ENCODE measurements around the gene WDR46.

The WDR46 gene

DNA sequence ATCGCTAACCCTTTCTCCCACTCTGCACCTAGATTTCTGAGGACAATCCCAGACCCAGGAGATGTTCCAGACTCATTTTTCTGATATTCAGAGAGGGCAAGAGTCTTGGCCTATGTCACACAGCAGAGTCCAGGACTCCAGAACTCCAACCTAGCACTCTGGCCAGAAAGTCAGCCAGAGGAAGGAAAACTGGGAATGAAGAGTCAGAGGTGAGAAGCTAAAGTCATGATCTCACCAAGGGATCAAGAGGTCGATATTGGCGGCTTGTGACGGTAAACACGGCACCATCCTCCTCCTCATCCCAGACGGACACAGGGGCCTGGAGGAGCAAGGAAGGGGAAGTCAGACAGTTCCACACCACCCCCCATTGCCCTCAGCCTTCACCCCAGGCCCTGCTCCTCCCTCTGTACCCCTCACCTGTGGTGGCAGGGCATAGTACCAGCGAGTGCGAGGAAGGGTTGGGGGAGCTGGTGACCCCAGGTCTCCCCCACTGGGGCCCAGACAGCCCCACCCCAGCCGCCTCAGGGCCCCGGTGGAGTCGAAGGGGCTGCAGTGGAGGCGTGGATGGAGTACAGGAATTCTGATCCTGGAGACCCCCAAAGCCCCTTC lies 7.9 kb upstream of the WDR46 start:
- Histone ChIP-seq H3K9me3 (ENCODE audit: control extremely low read depth in 1 of 5, control insufficient read depth in 4 of 5, insufficient read depth in 2 of 5, low read depth in 1 of 5, low read length in 4 of 5) (no peaks in the 10 kb centered on the region), H3K4me1 (ENCODE audit: control extremely low read depth in 1 of 4, control insufficient read depth in 4 of 4, insufficient read depth in 4 of 4, low read length in 3 of 4) (peaks cover 0 to 31% (median 27%) of the 10 kb centered on the region in 4 experiments), H3K27ac (ENCODE audit: insufficient read depth in 1 of 2, low read depth in 1 of 2, low read length in 2 of 2, poor library complexity in 1 of 2, severe bottlenecking in 2 of 2) (peak overlapping the region in 1 of 2 experiments; percentile 93), H3K27me3 (replicated peaks in 2 of 5; ENCODE audit: control insufficient read depth in 4 of 5, insufficient read depth in 5 of 5, low read length in 4 of 5) (no peaks in the 10 kb centered on the region), H3K36me3 (ENCODE audit: control insufficient read depth in 4 of 4, insufficient read depth in 4 of 4, low read length in 3 of 4) (peaks cover 9 to 56% (median 43%) of the 10 kb centered on the region in 4 experiments), H3K4me3 (ENCODE audit: control insufficient read depth in 1 of 7, extremely low read depth in 1 of 7, insufficient read depth in 4 of 7, low read depth in 2 of 7, low read length in 6 of 7) (peak overlapping the region in 5 of 7 experiments; percentile 79 to 94 (median 87))
- ChIA-PET CTCF (interaction anchor here (1.0 to 5.8 kb wide), 4 partner anchors 8 to 17 kb away, joined by 3 to 96 read pairs (median 16); partner anchors contain the start of genes B3GALT4, PFDN6, TAPBP and WDR46), POLR2A (interaction anchor here (0.6 to 2.0 kb wide), 4 partner anchors 8 to 27 kb away, joined by 3 to 4 read pairs (median 4); partner anchors contain the start of genes B3GALT4, RPS18, VPS52 and WDR46)
- DNase-seq = no peak
- 85% methylated on average over 6 of the region's 12 CpGs for WGBS (ENCODE audit: insufficient coverage)

DNA sequence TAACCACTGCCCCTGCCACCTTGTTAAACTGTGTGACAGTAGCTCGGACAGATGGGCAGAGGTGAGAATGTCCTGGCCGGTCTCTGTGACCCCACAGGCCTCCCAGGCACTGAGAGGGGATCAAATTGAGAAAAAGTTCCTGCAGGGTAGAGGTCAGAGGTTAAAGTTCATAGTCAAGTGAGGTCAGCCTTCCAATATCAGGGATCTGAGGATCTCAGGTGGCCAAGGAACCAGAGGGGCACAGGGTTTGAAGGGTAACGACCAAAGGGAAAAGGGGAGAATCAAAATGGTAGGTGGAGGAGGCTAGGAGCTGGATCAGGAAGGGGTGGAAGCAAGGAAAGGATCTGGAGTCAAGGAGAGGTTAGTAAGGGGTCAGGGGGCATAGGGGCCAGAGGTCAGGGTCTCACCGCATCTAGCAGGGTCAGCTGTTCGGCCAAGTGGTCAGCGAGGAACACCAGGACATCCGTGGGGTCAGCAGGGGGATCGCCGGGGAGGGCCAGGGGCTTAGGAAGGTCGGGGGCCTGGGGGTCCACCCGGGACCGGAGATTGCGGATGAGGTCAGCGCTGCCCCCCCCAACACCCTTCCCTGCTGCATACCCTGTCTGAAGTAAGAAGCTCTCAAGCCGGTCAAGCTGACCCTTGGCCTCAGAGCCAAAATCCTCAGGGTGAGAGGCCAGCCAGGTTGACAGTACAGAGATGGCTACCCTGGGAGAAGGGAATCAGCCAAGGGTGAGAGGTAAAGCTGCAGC lies 6.8 kb upstream of the WDR46 start:
- Histone ChIP-seq H3K4me3 (ENCODE audit: control insufficient read depth in 1 of 7, extremely low read depth in 1 of 7, insufficient read depth in 4 of 7, low read depth in 2 of 7, low read length in 6 of 7) (no peak overlapping the region), H3K27ac (ENCODE audit: insufficient read depth in 1 of 2, low read depth in 1 of 2, low read length in 2 of 2, poor library complexity in 1 of 2, severe bottlenecking in 2 of 2) (peak overlapping the region in 1 of 2 experiments; percentile 29), H3K36me3 (ENCODE audit: control insufficient read depth in 4 of 4, insufficient read depth in 4 of 4, low read length in 3 of 4) (peaks cover 9 to 62% (median 49%) of the 10 kb centered on the region in 4 experiments), H3K4me1 (ENCODE audit: control extremely low read depth in 1 of 4, control insufficient read depth in 4 of 4, insufficient read depth in 4 of 4, low read length in 3 of 4) (peaks cover 0 to 37% (median 27%) of the 10 kb centered on the region in 4 experiments), H3K27me3 (replicated peaks in 2 of 5; ENCODE audit: control insufficient read depth in 4 of 5, insufficient read depth in 5 of 5, low read length in 4 of 5) (no peaks in the 10 kb centered on the region), H3K9me3 (ENCODE audit: control extremely low read depth in 1 of 5, control insufficient read depth in 4 of 5, insufficient read depth in 2 of 5, low read depth in 1 of 5, low read length in 4 of 5) (no peaks in the 10 kb centered on the region)
- 97% methylated on average over 13 of the region's 15 CpGs for WGBS (ENCODE audit: insufficient coverage)
- POLR2A ChIA-PET = interaction anchor here (2.0 kb wide), 1 partner anchor 18 kb away, joined by 4 read pairs; the partner anchor contains the start of gene B3GALT4
- DNase-seq = no peak
- CTCF ChIA-PET = interaction anchor here (1.1 to 5.8 kb wide), 2 partner anchors 16 to 18 kb away, joined by 3 to 96 read pairs; partner anchors contain the start of genes B3GALT4 and TAPBP

DNA sequence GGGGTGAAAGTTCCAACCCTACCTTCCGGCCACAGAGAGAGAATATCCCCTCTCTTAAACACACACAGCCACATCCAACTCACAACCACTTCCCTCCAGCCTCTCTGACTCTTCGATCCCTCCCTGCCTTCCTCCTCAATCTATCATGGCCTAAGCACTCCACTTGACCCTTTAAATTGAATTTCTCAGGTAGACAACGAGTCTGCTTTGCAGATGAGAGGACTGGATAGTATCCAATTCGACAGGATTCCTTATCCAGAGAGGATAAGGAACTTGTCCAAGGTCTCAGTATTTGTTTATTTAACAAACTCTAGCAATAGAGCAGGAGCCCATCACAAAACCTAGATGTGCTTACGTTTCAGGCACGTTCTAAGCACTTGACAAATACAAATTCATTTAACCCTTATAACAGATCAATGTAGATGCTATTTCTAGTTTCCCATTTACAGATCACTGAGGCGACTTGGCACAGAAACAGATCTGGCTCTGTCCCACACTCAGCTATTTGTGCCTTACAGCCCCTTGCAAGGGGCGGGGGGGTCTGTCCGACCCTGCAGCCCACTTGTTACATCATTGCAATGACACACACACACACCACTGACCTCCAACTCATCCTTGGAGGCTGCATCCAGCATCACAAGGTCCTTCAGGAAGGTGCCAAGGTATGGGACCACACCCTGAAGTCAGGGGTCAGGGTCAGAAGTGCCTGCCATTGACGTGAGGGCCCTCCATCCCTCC lies 5.2 kb upstream of the WDR46 start:
- no peak for DNase-seq
- POLR2A ChIA-PET = no interaction called here
- Histone ChIP-seq H3K4me3 (ENCODE audit: control insufficient read depth in 1 of 7, extremely low read depth in 1 of 7, insufficient read depth in 4 of 7, low read depth in 2 of 7, low read length in 6 of 7) (no peak overlapping the region), H3K4me1 (ENCODE audit: control extremely low read depth in 1 of 4, control insufficient read depth in 4 of 4, insufficient read depth in 4 of 4, low read length in 3 of 4) (peaks cover 0 to 32% (median 26%) of the 10 kb centered on the region in 4 experiments), H3K36me3 (ENCODE audit: control insufficient read depth in 4 of 4, insufficient read depth in 4 of 4, low read length in 3 of 4) (peaks cover 9 to 66% (median 50%) of the 10 kb centered on the region in 4 experiments), H3K9me3 (ENCODE audit: control extremely low read depth in 1 of 5, control insufficient read depth in 4 of 5, insufficient read depth in 2 of 5, low read depth in 1 of 5, low read length in 4 of 5) (no peaks in the 10 kb centered on the region), H3K27ac (ENCODE audit: insufficient read depth in 1 of 2, low read depth in 1 of 2, low read length in 2 of 2, poor library complexity in 1 of 2, severe bottlenecking in 2 of 2) (no peak overlapping the region), H3K27me3 (replicated peaks in 2 of 5; ENCODE audit: control insufficient read depth in 4 of 5, insufficient read depth in 5 of 5, low read length in 4 of 5) (no peaks in the 10 kb centered on the region)
- WGBS (ENCODE audit: insufficient coverage) = 98% methylated on average over 7 of the region's 10 CpGs
- CTCF ChIA-PET = interaction anchor here (5.8 kb wide), 1 partner anchor 14 kb away, joined by 96 read pairs; the partner anchor contains the start of gene B3GALT4

DNA sequence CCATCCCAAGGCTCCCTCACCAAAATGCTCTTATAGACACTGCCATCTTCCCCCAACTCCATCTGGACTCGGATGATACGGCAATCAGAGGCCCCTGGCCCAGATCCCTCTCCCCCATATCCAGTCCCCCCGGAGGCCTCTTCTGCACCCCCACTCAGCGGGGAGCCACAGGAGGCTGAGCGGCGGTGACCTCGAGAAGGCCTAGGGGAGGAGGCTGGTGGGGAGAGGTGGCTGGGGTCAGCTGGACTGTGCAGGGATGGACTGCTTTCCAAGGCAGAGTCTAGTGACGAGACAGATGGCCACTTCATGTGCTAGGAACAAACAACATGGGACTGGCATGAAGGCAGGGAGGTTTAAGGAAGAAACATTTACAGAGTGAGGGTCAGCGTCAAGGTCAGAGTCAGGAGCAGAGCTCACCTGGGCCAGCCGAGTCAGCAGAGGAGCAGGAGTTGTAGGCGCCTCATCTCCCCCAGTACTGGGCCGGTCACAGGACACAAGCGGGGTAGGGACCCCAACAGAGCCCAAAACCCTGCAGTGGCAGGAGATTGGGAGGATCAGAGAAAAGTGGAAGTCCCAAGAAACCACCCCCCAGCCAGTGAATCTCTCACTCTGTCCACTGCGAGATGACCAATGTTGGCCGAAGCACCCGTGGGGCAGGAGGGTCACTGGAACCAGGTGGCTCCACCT lies 4.1 kb upstream of the WDR46 start:
- H3K27ac ChIP-seq (ENCODE audit: insufficient read depth in 1 of 2, low read depth in 1 of 2, low read length in 2 of 2, poor library complexity in 1 of 2, severe bottlenecking in 2 of 2) = no peak overlapping the region
- ChIA-PET POLR2A (no interaction called here), CTCF (interaction anchor here (0.6 to 6.3 kb wide), 3 partner anchors 12 to 16 kb away, joined by 3 to 53 read pairs (median 5); partner anchors contain the start of gene B3GALT4)
- no peaks in the 10 kb centered on the region for H3K9me3 ChIP-seq (ENCODE audit: control extremely low read depth in 1 of 5, control insufficient read depth in 4 of 5, insufficient read depth in 2 of 5, low read depth in 1 of 5, low read length in 4 of 5)
- H3K36me3 ChIP-seq (ENCODE audit: control insufficient read depth in 4 of 4, insufficient read depth in 4 of 4, low read length in 3 of 4) = peaks cover 9 to 68% (median 50%) of the 10 kb centered on the region in 4 experiments
- WGBS (ENCODE audit: insufficient coverage) = 99% methylated on average over 9 of the region's 16 CpGs
- peaks cover 0 to 35% (median 30%) of the 10 kb centered on the region in 4 experiments for H3K4me1 ChIP-seq (ENCODE audit: control extremely low read depth in 1 of 4, control insufficient read depth in 4 of 4, insufficient read depth in 4 of 4, low read length in 3 of 4)
- DNase-seq = no peak
- H3K4me3 ChIP-seq (ENCODE audit: control insufficient read depth in 1 of 7, extremely low read depth in 1 of 7, insufficient read depth in 4 of 7, low read depth in 2 of 7, low read length in 6 of 7) = no peak overlapping the region
- H3K27me3 ChIP-seq (replicated peaks in 2 of 5; ENCODE audit: control insufficient read depth in 4 of 5, insufficient read depth in 5 of 5, low read length in 4 of 5) = no peaks in the 10 kb centered on the region

DNA sequence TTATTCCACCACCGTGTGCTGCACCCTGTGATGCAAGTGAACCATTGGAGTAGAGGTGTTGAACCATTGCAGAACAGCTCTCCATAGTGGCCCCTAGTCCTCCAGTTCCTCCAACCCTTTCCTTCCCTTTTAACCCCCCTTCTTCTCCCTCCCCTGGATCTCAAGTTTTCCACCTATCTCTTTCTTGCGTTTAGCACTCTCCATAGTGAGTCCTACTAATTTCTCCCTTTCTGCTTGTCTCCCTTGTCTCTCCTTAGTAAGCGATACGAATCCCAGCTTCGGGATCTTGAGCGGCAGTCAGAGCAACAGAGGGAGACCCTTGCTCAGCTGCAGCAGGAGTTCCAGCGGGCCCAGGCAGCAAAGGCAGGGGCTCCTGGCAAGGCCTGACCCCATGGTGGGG lies 1.4 kb upstream of the WDR46 start:
- CTCF ChIA-PET = interaction anchor here (1.0 to 6.3 kb wide), 6 partner anchors 8 to 18 kb away, joined by 3 to 53 read pairs (median 6); partner anchors contain the start of genes B3GALT4 and RGL2
- no peaks in the 10 kb centered on the region for H3K27me3 ChIP-seq (replicated peaks in 2 of 5; ENCODE audit: control insufficient read depth in 4 of 5, insufficient read depth in 5 of 5, low read length in 4 of 5)
- H3K9me3 ChIP-seq (ENCODE audit: control extremely low read depth in 1 of 5, control insufficient read depth in 4 of 5, insufficient read depth in 2 of 5, low read depth in 1 of 5, low read length in 4 of 5) = no peaks in the 10 kb centered on the region
- POLR2A ChIA-PET = interaction anchor here (0.6 to 1.8 kb wide), 2 partner anchors 9 to 1623 kb away, joined by 3 to 5 read pairs; partner anchors contain the start of gene RGL2
- peak overlapping the region in 5 of 7 experiments; percentile 74 to 98 (median 84) for H3K4me3 ChIP-seq (ENCODE audit: control insufficient read depth in 1 of 7, extremely low read depth in 1 of 7, insufficient read depth in 4 of 7, low read depth in 2 of 7, low read length in 6 of 7)
- peaks cover 8 to 70% (median 54%) of the 10 kb centered on the region in 4 experiments for H3K36me3 ChIP-seq (ENCODE audit: control insufficient read depth in 4 of 4, insufficient read depth in 4 of 4, low read length in 3 of 4)
- no peak for DNase-seq
- peaks cover 0 to 31% (median 23%) of the 10 kb centered on the region in 4 experiments for H3K4me1 ChIP-seq (ENCODE audit: control extremely low read depth in 1 of 4, control insufficient read depth in 4 of 4, insufficient read depth in 4 of 4, low read length in 3 of 4)
- 75% methylated on average over 1 of the region's 7 CpGs for WGBS (ENCODE audit: insufficient coverage)
- H3K27ac ChIP-seq (ENCODE audit: insufficient read depth in 1 of 2, low read depth in 1 of 2, low read length in 2 of 2, poor library complexity in 1 of 2, severe bottlenecking in 2 of 2) = peak overlapping the region in 1 of 2 experiments; percentile 93

DNA sequence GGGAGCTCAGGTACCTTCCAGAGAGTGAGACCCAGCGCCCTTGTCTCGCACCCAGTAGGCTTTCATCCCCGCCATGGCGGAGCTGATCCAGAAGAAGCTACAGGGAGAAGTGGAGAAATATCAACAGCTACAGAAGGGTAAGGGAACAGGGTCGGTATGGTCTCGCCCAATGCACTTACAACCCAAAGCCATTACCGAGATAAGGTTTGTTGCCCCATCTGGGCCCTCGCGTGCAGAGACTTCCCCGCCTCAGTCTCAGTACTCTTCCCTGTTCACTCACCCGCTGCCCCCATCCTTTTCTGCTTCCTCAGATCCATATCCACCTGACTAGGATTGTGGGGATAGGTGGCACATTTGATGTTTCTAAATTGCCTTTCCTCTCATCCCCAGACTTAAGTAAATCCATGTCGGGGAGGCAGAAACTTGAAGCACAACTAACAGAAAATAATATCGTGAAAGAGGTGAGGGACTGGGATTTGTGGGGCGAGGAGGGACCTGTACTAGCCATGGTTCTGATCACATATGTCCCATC lies 811 bp upstream of the WDR46 start:
- POLR2A ChIA-PET = interaction anchor here (1.1 to 2.5 kb wide), 5 partner anchors 9 to 54 kb away, joined by 4 to 17 read pairs (median 7); partner anchors contain the start of genes B3GALT4, RGL2, RPS18 and VPS52

More for the DNA sequence above, 811 bp upstream of the WDR46 start:
- Histone ChIP-seq H3K9me3 (ENCODE audit: control extremely low read depth in 1 of 5, control insufficient read depth in 4 of 5, insufficient read depth in 2 of 5, low read depth in 1 of 5, low read length in 4 of 5) (no peaks in the 10 kb centered on the region), H3K36me3 (ENCODE audit: control insufficient read depth in 4 of 4, insufficient read depth in 4 of 4, low read length in 3 of 4) (peaks cover 6 to 68% (median 51%) of the 10 kb centered on the region in 4 experiments), H3K27ac (ENCODE audit: insufficient read depth in 1 of 2, low read depth in 1 of 2, low read length in 2 of 2, poor library complexity in 1 of 2, severe bottlenecking in 2 of 2) (peak overlapping the region; percentile 64 to 93), H3K4me3 (ENCODE audit: control insufficient read depth in 1 of 7, extremely low read depth in 1 of 7, insufficient read depth in 4 of 7, low read depth in 2 of 7, low read length in 6 of 7) (peak overlapping the region; percentile 57 to 98 (median 84)), H3K27me3 (replicated peaks in 2 of 5; ENCODE audit: control insufficient read depth in 4 of 5, insufficient read depth in 5 of 5, low read length in 4 of 5) (no peaks in the 10 kb centered on the region), H3K4me1 (ENCODE audit: control extremely low read depth in 1 of 4, control insufficient read depth in 4 of 4, insufficient read depth in 4 of 4, low read length in 3 of 4) (peaks cover 0 to 31% (median 23%) of the 10 kb centered on the region in 4 experiments)
- DNase-seq = peak in 2 of 3 donors; percentile 48 to 57
- CTCF ChIA-PET = interaction anchor here (0.9 to 6.3 kb wide), 8 partner anchors 9 to 102 kb away, joined by 3 to 53 read pairs (median 4); partner anchors contain the start of genes B3GALT4, KIFC1, RGL2 and RPS18
- WGBS (ENCODE audit: insufficient coverage) = 0% methylated on average over 7 of the region's 14 CpGs
